ENCODE data around the gene SULT4A1.

The SULT4A1 gene

GRCh38 chr22:43843783-43844530 is 18.4 kb downstream of the SULT4A1 start:
- DNase-seq, result no peak

GRCh38 chr22:43841742-43842141 is 20.6 kb downstream of the SULT4A1 start:
- no peak for DNase-seq

DNA sequence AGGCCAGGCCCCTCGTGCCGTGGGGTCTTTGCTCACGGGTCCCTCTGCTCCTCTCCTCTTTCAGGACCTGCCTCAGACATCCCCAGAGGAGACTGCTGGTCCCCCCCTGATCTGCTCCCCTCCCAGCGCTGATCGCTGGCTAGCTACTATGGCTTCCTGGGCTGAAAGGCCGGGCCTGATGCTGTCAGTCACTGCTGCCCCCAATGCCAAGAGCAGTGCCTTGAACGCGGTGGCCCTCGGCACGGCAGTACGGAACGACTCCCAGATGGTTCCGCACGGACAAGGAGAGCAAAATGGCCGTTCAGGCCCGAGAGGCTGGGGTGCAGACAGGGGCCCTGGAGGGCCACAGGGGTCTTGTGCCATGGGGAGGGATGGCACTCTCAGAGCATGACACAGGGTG is 21.5 kb downstream of the SULT4A1 start:
- no peak for DNase-seq

DNA sequence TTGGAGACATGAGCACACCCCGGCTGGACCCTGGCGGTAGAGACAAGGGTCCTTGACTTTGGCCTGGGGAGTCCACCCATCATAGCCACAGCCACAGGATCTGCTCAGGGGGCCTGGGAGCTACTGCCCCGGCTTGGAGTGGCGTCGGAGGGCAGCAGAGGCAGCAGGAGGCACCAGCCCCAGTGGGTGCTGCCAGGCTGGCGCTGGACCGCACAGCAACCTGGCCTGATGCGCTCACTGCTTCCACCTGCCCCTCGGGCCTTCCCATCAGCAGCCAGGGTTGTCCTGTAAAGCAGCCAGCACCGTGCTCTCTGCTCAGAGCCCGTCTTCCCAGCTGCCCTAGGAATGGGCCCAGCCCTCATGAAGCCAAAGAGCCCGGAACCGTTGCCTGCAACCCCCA is 21.9 kb downstream of the SULT4A1 start:
- DNase-seq, result no peak

- no peak for DNase-seq
Measured at GRCh38 chr22:43839781-43840180, 22.5 kb downstream of the SULT4A1 start.

DNA sequence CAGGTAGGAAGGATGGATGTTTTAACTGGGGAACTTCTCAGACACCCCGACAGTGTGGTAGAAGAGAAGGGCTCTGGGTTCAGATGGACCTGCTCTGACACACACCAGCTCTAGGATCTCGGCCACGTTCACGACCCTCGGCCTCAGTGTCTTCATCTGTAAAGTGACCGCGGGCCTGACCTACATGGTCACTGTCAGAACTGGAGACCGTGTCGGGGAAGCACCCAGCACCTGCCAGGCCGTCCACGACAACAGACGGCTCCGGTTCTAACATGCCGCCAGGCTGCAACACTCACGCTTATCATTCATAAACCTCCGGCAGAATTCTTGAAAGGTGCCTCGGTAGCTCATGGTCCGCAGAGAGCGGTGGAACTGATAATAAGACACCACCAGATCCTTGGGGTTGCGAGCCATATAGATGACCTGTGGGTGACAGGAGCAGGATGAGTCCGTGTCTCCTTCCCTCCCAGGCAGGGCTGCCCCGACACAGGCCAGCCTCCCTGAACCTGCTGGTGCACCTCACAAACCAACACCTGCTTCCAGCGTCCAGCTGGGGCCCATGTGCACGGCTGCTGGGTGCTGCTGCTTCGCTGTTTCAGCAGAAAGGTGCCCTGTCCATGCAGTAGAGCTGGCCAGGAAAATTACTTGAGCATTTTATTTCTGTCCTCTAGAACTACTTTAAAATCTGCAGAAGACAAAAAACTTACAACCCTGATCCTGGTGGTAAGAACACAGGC is 23.6 kb downstream of the SULT4A1 start:
- DNase-seq, result no peak

- no peak for DNase-seq
Measured at GRCh38 chr22:43838161-43838560, 24.2 kb downstream of the SULT4A1 start.

- no peak for DNase-seq
Measured at GRCh38 chr22:43837666-43838065, 24.6 kb downstream of the SULT4A1 start.

DNA sequence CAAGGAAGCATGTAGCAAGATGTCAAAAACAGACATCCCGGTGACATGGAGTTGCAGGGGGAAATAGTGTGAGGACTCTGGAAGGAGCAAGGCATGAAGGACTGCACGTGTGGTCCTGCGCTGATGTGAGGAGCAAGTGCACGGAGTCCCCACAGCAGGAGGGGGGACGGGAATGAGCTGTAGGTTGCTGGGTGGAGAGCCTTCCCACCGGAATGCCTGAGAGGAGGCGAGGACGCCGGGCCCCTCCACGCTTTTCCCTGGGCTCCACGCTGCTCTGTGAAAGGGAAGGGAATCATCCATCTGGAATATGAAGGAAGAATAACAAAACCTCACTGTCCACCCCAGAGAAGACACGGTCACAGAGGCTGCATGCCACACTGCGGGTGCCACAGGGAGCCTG is 26.6 kb downstream of the SULT4A1 start:
- no peak for DNase-seq

DNA sequence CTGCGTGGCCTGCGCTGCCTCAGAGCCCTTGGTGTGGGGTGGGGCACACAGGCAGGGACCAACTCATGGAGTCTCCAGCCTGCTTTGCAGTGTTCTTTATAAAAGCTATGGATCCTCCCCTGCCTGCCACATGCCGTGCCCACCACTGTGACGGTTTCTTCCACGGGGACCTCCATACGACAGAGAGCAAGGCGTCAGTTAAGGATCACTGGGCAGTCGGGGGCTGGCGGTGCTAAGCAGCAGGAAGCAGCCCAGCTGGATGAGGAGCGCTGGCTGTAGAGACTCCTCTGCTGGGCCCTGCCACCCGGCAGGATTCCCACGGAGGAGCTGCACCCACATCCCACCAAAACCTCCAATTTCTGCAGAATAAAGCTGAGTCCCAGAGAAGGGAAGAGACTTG is 27.1 kb downstream of the SULT4A1 start:
- DNase-seq, result no peak

- DNase-seq, result no peak
Measured at GRCh38 chr22:43833286-43834240, 28.8 kb downstream of the SULT4A1 start.

DNA sequence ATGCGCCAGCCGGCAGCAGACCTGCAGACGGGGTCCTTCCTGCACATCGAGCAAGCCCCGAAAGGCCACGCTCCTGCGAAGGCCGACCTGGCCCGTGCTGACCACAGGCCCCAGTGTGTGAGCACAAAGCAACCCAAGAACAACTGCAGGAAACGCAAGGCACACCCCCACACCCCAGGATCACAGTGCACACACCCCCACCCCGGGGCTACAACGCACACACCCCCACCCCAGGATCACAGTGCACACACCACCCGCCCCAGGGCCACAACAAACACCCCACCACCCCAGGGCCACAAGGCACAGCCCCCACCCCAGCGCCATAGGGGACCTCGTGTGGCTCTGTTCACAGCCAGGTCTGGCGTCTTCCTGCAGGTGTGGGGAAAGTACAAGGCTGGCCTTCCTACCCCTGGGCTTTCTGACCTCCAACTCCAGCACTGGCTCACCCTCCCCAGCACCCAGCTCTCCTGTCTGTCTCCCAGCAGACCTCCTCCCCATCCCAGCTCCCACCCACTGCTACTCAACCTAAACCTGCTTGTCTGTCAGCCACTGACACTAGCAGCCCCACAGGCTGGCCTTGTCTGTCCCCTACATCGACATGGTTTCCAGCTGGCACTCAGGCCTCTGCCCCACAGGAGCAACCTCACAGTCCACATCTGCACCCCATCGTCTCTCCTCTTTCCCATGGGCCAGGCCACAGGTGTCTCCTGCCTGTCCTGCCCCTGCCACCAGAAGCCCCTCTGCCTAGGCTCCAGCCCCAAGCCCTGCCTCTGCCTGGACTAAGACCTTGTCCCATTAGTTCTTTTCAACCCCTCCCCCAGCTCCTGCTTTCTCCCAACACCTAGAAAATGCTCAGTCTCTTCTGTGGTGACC is 29.7 kb downstream of the SULT4A1 start:
- no peak for DNase-seq

- no peak for DNase-seq
Measured at GRCh38 chr22:43831561-43832392, 30.5 kb downstream of the SULT4A1 start.

GRCh38 chr22:43830931-43831560 is 31.3 kb downstream of the SULT4A1 start:
- DNase-seq, result no peak

DNA sequence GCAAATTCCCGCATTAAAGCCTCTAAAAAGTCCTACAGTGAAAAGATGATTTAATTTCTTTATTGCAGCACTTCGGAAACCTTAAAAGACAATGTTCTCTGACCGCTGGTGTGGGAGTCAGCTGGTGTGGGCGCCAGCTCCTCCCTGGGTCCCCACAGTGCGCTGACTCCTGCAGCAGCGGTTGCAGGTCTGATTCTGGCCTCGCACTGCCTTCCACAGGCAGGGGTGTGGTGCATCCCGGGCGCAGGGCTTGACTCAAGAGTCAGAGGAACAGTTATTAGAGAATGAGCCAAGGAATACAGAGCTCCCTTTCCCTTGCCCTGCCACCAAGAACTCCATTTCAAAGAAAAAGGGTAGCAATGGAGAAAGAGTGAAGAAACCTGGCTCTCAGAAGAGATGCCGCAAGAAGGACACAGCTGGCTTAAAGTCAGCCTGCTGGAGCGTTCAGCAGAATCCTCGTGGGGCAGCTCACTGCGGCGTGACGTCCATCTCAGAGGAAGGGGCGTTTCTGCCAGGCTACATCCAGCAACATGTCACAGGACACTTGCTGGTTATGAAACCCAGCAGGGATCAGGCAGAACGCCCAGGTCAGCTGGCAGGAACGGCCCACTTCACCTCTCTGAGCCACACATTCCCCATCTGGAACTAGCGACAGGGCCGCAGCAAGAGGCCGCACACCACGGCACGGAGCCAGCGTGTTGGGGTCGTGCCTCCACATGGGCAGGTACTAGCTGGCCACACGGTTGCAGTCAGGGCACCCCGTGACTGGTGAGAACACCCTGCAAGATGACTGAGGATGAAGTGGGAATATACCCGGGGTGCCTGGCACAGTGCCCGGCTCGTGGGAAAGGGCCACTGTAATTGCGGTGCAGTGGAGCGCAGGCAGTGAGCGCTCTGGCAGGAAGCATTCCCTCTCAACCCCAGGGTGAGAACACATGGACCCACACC is 32.1 kb downstream of the SULT4A1 start:
- no peak for DNase-seq

DNA sequence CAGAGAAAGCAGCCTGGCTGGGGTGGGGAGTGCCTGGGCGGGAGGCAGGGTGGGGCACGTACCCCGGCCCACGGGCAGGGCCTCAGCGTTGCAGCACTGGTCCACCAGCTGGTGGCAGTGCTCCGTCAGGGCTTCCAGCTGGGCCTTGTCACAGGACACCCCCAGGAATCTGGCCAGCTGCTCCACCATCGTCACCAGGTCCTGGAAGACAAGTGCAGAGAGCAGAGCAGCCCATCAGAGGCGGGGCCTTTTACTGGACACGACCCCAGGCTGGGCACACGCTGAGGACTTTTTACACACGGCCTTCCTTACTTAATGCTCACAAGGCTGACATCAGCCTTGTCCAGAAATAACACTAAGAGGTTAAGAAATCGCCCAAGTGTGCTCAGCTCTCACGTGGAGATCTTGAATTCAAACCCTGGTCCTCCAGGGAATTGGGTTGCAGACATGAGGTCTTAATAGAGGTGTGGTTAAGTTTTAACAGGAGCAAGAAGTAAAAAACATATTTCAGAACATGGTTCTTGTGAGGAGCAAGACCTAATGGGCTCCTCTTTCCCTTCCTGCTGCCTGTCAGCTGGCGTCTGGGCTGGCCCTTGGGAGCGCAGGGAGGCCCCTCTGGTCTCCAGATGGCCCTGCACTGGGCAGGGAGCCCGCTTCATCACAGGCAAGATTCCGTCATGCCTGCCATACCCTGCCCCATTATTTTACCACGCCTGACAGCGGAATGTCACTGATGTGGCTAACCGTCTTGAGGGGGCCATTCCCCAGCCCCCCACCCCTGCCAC is 33.1 kb downstream of the SULT4A1 start:
- no peak for DNase-seq

DNA sequence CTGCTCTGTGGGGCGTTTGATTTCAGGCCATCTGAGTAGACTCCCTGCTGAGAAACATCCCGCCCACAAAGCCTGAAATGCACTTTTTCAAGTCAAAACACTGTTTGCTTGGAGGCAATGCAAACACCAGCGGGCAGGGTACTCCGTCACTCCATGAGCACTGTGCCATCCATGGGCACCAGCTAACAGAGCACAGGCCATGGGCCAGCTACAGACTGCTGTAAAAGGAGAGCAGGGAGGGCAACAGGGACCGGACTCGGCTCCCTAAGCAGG is 33.7 kb downstream of the SULT4A1 start:
- DNase-seq, result no peak

DNA sequence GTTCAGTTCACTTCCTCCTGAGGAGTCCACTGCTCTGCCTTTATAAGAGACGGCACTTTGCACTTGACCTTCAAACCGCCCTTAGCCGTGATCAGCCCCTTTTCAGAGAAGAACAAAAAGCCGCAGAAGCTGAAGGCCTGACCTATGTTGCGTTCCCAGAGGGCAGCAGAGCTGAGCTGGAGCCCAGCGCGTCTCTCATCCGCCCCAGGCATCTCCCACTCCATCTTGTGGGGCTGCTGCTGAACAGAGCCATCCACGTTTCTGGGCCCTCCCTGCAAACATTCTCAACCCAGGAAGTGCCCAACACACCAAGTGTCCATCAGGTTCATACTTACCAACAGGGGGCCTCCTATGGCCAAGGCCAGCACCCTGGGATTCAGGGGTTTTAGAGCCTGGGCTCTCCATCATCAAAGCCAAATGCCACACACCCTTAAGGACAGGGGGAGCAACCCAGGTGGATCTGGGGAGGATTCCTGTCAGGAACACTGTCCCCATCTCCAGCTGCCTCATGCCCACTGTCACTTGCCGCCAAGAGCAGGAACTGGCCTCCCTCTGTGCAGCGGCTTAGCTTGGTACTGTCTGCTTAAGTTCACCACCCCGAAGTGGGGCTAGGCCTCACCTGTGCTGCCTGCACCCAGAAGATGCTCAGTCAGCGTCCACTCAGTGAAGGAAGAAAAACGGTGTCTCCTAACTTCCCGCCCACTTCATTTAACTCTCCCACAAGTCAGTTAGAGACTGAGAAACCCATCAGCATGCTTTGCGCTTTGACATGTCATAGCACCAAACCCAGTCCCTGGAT is 34.2 kb downstream of the SULT4A1 start:
- DNase-seq, result no peak

Data from activated CD4-positive, alpha-beta T cell treated with anti-CD3 and anti-CD28 coated beads for 4 hours (primary cell).